GM23338 (cell line): ENCODE results near the gene ZFP36L1.

ENCODE experiments used
- POLR2AphosphoS5 ChIP-seq: IDR thresholded peaks from 2 replicates; pipeline ENCODE4 v1.6.1; 2016; ENCODE audit warnings: antibody characterized with exemption, low read depth
- ZNF331 ChIP-seq: fragments of 250-450 bp; sonication (Bioruptor Pico); IDR thresholded peaks from 2 replicates; pipeline ENCODE4 v1.5.0; 2020; ENCODE audit warnings: low read depth, mild to moderate bottlenecking, moderate library complexity
- TF ChIP-seq, protein P1 (sequence below), 2 experiments: fragments of 200-600 bp in 1 of 2; sonication (generic) in 1 of 2; conservative IDR thresholded peaks; 2 replicates each; pipeline versions ENCODE4 v1.5.1 to v1.6.1; 2016 to 2017; ENCODE audit warnings: antibody characterized with exemption in 2 of 2, low read depth in 2 of 2, mild to moderate bottlenecking in 2 of 2, moderate library complexity in 1 of 2

DNA sequence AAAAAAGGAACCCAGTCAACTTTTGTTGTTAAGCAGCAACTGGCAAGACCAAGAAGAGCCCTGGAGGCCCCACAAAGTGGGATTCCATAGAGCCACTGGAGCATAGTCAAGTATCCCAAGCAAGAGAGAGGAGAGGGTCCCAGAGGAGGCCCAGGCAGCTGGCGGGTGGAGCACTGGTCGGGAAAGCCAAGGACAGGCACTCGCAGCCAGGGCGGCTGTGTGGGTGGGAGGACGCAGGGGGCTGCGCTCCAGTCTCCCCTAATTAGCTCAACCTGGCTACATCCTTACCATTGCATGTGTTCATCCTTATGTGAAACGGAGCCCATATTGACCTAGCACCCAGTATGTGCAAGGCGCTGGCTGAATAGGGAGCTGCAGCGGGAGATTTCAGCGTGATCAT lies 18.3 kb upstream of the ZFP36L1 start:
- TF ChIP-seq, protein P1, sequence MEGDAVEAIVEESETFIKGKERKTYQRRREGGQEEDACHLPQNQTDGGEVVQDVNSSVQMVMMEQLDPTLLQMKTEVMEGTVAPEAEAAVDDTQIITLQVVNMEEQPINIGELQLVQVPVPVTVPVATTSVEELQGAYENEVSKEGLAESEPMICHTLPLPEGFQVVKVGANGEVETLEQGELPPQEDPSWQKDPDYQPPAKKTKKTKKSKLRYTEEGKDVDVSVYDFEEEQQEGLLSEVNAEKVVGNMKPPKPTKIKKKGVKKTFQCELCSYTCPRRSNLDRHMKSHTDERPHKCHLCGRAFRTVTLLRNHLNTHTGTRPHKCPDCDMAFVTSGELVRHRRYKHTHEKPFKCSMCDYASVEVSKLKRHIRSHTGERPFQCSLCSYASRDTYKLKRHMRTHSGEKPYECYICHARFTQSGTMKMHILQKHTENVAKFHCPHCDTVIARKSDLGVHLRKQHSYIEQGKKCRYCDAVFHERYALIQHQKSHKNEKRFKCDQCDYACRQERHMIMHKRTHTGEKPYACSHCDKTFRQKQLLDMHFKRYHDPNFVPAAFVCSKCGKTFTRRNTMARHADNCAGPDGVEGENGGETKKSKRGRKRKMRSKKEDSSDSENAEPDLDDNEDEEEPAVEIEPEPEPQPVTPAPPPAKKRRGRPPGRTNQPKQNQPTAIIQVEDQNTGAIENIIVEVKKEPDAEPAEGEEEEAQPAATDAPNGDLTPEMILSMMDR (conservative IDR thresholded peaks at IDR 0.05; ENCODE audit: low read depth in 2 of 2) = no peak
- no peak for TF ChIP-seq POLR2AphosphoS5
- no peak for TF ChIP-seq ZNF331 (CRISPR knock-in tag)
